HG03196 (cell line): ENCODE data around the gene MAP2.
"Not testable (repeated sequence)": the region's sequence is repeated elsewhere in the genome, so short reads cannot be mapped to it uniquely, and the experiment has no call there.

Experiments
- ATAC-seq: cut with Tn5 transposase; IDR thresholded peaks from one replicate; pipeline ENCODE4 v1.9.1; 2021; ENCODE audit not compliant: unreplicated experiment

Gene MAP2

DNA sequence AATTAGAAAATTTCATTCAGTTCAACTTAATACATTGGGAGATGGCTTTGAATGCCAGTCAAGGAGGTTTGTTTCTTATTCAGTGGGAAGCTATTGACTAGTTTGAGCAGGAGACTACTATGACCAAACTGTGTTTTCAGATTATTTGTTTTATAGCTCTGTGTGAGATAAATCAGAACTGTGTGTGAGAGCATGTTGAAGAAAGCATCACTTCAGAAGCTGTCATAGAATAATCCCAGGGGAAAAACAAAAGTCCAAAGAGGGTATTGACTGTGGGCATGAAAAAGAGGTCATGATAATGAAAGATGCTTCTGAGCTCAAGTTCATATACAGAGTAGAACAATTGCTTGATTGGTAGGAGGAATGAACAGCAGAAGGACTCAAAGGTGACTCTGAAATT lies 160.6 kb downstream of the MAP2 start:
- ATAC-seq: no peak

DNA sequence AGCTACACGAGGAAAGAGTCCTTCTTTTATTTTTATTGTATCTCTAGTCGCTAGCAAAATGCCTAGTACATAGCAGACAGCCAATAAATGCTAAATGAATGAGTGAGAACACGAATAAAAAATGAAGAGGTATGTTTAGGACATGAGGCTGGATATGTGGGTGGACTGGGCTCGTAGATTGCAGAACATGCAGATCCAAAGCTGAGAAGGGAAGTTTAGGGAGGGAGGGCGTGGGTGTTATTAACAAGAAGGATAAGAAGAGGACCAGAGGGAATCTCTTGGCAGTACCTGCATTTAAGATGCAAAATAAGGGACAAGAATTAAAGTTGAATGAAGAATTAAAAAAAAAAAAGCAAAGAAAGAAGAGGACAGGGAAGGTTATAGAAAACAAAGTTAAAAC lies 161.1 kb downstream of the MAP2 start:
- no peak for ATAC-seq

DNA sequence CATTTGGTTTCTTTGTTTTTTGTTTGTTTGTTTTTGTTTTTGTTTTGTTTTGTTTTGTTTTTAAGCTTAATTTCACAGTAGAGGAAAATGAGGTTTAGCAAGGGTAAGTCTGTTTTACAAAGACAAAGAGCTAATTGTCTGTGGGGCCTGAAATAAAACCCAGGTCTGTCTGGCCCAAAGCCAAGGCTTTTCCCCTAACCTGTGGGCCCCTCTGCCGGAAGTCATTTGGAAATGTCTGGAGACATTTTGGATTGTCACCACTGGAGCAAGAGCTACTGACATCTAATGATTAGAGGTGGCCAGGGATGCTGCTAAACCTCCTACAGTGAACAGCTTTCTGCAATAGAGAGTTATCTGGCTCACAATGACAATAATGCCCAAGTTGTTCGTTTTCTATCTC lies 167.2 kb downstream of the MAP2 start:
- ATAC-seq: no peak

DNA sequence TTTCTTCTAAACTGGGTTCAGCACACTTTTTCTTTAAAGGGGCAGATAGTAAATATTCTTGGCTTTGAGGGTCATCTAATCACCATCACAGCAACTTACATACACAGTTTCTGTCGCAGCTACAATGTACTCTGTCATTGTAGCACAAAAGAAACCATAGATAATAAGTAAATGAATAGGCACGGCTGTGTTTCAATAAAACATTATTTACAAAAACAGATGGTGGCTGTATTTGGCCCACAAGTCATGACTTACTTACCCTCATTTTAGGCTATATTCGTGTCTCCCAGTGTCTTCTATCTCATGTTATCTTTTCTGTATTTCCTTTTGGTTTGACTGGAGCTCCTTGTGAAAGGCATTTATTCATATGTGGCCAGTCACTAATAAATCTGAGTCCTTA lies 168.3 kb downstream of the MAP2 start:
- no peak for ATAC-seq

DNA sequence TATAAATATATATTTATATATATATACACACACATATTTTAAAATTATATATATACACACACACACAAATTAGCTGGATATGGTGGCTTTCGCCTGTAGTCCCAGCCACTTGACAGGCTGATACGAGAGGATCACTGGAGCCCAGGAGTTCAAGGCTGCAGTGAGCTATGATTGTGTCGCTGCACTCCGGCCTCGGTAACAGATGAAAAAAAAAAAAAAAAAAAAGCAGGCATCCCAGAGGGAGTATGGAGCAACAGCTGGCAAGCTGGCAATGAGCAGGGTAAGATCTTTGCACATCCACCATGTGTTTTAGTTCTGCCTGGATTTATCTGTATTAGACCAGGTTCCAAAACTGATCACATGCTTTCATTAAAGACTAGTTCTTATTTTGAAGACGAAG lies 170.1 kb downstream of the MAP2 start:
- no peak for ATAC-seq

DNA sequence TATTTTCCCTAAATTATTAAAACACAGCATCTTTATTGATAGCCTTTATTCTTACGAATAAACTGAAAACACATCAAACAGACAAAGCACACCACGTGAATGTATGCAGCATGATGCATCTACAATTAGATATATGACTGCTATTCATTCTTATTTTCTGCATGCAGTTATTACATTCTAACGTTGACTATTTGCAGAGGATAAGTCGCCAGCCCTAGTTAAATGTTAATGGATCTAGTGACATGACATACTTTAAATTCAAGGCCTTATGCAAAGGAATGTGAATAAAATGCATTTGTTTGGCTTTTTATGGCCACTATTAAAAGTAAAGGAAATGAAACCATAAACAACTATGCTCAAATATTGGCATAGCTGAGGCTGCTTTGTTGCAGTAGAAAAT lies 172.4 kb downstream of the MAP2 start:
- no peak for ATAC-seq

DNA sequence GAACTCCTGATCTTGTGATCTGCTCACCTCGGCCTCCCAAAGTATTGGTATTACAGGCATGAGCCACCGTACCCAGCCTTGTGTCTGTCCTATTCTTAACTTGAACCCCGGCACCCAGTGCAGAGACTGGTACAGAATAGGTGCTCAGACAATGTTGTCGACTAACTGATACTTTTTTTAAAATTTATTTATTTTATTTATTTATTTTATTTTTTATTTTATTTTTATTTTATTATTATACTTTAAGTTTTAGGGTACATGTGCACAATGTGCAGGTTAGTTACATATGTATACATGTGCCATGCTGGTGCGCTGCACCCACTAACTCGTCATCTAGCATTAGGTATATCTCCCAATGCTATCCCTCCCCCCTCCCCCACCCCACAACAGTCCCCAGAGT lies 174.4 kb downstream of the MAP2 start:
- not testable (repeated sequence) for ATAC-seq

DNA sequence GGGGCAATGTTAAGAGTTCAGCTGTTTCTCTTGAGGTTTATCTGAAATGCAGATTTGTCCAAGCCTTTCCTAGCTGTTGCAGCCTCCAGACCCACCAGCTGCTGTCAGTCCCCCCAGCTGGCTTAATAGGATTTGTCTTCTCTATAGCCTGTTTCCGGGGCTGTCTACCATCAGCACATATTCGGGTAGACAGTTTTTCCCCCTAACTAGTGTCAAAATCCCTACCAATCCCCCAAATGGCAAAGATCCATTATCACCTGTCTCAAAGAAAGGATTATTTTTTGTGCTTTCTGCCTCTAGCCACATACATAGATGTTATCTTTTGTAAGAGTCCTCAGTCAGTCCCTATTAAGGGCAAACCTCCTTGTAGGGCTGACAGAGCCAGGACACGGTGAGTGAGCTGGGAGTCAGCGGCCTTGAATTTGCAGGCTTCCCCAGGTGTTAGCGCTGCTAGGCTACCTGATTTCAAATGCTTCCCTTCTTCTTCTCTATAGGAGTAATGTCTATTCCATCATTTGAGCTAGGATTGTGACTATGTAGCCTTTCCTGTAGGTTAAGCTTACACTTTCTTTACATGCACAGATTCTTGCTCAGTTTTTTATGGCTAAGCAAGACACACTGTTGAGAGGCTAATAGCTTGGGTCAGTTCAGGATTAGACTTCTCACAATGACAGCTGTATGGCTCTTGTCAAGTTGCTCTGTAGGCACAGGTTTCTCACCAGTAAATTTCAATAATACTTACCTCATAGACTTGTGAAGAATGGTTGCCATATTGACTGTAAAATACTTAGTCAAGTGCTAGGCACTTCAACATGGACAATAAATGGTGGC lies 176.7 kb downstream of the MAP2 start:
- no peak for ATAC-seq

DNA sequence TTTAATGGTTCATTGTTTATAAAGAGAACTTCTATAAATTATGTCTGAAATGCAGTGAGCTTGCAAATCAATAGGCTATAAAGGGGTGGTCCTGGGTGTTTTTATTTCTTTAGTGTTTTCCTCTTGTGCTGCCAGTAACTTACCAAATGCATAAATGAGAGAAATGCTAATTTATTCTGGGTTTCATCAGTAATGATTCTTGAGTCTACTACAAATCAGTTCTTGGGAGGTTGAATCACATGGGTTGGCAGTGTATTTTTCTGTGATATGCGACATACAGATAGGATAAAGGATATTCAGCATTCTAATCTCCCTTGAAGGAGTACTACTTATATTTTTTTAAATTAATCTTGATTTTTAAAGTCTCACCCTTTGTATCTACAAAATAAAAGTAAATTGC lies 177.7 kb downstream of the MAP2 start:
- no peak for ATAC-seq

DNA sequence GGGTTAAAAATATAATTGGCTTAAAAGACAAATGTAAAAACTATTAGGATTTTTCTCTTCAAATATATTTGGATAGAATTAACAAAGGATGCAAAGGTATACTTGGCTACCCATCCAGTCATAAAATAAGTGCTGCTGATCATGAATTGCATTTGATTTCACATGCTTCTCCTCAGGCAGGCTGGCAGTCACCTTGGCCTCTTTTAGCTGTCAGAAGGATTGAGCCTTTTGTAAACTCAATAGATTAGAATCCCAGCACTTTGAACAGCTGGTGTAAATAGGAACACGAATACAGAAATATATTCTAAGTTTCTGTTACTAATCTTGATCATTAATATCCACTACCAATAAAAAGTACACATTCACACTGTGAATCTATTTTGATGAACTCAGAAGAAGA lies 178.4 kb downstream of the MAP2 start:
- no peak for ATAC-seq

DNA sequence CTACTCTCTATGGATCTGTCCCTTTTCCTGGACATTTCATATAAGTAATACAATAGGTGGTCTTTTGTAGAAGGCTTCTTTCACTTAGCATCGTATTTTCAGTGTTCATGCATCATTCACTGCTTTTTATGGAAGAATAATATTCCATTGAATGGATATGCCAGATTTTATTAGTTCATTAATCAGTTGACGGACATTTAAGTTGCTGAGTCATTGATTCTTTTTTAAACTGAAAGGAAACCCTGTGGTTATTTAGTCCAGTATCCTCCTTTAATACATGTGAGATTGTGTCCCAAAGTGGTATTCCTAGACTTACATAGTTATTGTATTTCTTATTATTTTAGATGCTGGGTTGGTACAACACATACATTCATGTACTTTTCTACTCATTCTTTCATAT lies 185.7 kb downstream of the MAP2 start:
- ATAC-seq: no peak

DNA sequence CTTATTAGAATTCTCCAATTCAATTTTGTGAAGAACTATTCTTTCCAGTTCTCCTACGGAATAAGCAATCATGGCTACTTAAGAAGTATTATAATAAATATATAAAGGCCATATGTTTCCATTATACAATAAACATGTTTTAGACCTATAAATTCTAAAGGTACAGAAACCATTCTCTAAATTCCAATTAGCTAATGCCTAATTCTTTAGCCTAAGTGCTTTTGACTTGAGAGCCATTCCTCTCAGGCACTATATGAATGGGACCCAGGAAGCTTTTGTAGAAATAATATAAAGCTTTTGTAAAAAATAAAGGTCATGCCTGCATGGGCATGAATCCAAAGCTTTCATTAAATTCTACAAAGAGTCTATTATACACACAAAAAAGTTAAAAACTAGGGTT lies 186.8 kb downstream of the MAP2 start:
- ATAC-seq: no peak

DNA sequence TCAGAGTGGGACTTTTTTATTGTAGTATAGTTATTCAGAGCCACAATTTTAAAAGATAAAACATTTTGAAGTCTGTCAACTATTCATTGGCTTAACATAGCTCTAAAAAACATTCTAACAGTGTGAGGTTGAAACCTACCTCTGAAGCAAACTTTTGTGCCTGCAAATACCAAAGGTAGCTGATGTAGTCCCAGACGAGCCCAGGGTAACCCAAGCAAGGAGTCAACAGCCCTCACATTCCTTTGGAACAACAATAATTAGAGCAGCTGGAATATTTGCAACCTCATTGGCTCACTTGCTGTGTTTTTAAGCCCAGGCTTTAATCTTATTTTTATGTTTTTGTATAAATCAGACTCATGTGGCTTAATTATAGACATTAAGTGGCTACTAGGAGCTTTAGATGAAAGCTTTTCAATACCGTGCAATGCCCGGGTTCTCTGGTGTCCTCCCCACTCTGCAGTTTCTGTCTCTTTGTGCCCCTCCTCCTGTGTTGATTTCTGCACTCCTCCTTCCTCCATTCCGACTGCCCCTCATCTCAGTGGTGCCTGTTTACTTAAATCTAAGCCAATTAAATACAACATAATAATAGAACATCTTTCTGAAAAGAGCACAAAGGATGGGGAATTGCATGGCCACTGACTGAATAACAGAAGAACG lies 189.9 kb downstream of the MAP2 start:
- ATAC-seq: no peak

DNA sequence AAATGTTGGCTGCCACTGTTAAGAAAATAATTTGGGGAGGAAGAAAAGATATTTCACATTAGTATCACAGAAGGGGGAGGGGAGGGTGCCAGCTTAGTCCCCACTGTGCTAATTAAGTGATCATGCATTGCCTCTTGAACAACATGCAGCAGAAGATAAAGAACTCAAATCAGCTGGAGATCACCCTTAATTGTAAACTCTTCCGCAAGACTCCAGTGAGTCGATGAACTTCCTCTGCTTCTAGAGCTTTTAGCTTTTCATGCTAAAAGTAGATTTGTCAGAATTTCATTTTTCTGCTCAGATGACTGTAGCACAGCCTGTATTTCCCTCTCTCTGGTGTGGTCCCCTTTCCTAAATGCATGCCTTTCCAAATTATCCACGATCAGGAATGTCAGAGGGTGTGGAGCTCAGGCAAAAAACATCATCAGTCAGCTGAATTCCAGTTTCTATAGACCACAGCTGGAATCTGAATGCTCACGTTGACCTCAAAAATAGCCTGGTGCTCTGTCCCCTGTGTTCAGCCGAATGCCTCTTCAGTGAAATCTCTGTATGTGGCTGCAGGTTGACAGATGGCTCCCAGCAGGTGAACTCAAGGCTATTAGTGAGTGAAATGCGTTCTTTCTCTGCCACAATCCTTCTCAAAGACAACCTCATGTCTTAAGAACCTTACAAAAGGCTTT lies 191.0 kb downstream of the MAP2 start:
- ATAC-seq: no peak

DNA sequence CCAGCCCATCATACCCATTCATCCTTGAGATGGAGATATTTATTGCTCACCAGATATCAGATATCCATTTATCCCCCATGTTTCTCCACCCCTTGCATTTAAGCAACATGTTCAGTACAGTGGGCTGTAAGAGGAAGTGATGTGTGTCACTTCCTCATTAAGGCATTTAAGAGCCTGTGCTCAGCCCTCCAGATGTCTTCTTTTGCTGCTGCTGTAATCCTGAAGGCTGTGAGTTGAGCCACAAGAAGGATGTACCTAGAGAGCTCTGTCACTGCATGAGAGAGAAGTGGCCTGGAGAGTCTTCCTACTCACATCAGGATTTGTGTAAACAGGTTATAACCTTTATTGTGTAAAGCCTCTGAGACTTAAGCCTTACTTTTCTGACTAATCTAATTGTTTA lies 195.9 kb downstream of the MAP2 start:
- ATAC-seq: no peak

DNA sequence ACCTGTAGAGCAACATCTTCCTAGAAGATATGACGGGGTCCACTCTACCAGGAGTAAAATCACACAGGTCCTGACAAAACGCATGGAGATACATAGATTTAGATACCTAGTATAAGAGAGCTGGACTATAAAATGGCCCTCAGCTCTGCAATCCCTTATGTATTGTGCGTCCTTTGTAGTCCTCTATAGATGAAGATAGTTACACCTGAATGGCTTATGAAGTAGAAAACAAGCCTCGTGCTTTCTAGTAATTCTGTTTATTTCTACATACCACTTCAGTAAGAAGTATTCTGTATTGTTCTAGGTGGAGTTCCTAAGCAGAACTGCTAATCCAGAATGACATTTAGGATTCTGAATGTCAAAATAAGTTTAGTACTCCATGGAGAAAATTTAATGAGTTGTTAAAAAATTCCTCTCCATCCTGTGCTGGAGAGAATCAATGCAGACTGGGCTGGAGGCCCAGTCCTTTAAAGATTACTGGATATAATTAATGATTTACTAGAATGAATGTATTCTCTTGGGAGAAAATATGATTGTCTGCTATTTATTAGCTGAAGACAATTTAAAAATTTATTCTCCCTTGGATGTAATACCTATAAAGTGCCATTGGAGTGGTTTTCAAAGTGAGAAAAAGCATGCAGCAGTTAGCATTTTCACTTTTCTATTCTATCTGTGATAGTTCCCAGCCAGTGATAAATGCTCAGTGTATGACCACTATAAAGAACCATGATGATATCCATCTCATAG lies 200.5 kb downstream of the MAP2 start:
- ATAC-seq: no peak

DNA sequence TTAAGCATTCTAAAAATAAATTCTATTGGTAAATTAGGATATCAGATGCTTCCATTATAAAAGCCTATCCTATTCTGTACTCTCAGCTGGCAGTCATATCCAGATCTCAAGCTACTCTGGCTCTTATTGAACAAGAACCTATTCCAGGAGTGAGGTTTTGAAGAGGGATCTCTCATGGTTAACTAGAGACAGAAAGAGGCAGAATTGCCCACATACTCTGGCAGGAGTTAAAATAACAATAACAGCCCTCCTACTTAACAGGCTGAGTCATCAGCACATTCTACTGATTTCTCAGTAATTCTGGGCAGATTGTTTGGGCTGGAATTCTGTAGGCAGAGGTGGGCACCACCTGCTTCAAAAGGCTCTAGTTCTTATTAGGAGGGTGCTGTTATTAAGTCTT lies 205.8 kb downstream of the MAP2 start:
- no peak for ATAC-seq

DNA sequence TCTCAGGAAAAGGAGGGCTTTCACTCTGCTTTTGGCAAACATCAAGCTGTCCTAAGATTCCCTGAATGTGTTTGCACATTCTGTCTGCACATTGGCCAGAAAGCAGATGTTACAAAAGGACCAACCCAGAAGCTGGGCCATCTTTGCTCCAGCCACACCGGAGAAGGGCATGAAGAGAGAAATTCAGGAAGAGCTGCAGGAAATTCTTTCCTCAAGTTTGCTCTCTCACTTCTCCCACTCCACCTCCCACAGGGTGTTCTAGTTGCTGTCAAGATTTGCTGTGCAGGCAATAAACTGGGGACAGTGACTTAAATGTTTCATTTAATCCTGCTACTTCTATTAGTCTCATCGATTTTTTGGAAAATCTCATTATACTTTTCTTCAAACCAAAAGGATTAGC lies 210.1 kb downstream of the MAP2 start:
- ATAC-seq: no peak

DNA sequence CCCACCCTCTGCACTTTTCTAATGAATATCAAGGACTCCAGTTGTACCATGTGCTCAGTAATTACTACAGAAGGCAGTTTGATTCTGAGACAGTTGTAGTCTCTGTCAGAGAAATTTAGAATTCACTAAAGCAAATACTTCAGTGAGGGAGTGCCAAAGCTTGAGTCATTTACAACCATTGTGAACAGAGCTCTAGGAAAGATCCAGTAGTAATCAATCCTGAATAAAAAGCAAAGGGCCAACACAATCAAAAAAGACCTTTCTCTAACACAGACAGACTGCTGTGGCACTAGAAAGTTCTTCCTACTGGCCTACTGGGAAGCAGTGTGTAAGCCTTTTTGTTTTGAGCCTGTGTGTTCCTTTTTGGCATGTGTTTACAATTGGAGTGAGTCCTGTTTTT lies 212.2 kb downstream of the MAP2 start:
- ATAC-seq: no peak

DNA sequence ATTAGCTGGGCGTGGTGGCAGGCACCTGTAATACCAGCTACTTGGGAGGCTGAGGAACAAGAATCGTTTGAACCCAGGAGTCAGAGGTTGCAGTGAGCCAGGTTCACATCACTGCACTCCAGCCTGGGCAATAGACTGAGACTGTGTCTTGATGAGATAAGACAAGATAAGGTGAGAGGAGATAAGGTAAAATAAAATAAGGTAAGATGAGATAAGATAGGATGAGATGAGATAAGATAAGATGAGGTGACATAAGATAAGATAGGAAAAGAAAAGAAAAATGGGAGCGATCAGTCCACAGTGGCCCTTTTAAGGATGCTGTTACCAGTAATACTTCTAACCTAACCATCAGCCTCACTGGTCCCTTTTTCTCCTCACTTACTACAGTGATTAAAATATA lies 213.4 kb downstream of the MAP2 start:
- no peak for ATAC-seq

DNA sequence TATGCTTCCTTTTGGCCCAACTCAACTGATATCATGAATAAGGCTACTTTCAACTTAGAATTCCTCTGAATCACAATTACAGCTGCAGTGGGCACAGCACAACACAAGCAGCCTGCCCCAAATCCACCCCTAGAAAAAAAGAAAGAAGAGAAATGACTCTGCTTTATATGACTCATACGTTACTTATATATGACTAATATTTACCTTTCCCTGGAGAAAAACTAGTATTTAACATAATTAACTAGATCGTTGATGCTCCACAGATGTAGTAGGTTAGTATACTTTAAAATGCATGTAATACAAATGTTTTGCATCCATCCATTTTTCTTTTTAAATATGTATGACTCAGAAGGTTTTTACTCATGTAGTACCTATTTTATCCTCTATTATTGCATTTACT lies 214.5 kb downstream of the MAP2 start:
- ATAC-seq: no peak

DNA sequence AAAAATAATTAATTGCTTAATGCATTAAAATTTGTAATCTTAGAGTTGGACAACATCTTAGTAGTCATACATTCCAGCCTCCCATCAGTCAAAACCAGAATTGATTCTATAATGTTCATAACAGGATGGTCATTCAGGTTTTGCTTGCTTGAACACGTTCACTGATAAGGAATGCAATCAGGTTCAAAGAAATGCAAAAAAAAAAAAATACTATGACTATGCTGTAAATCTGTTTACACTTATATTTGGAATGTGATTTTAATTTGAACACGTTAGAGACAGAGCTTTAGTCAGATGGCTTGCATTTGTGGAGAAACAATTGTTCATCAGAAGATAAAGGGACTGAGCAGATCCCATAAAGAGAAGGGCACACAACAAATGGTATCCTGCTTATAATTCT lies 216.5 kb downstream of the MAP2 start:
- no peak for ATAC-seq
